IMR-90 (cell line): ENCODE results near the gene DLG5. TPM values are rescaled to one million over a fixed set of nuclear protein-coding genes. Genes with fewer than 3 reads are reported as not detected.

Experiments
- ATAC-seq: fragments of 200-7000 bp; cut with Tn5 transposase; 2 replicates; pipeline ENCODE4 v1.9.1; 2020; ENCODE audit warnings: low read depth, mild to moderate bottlenecking, moderate library complexity
- BruUV-seq: library from RNA; stranded (reverse); fragments of 400-500 nt; replicated peaks from 2 replicates; lab custom pipeline; 2021; lab: Mats Ljungman, UMichigan
- CTCF ChIA-PET: fragments of 300-600 bp; formaldehyde crosslinking; extraction: SDS; loops from one replicate; lab custom pipeline; 2021; ENCODE audit warnings: antibody characterized with exemption; lab: Yijun Ruan, JAX
- POLR2A ChIA-PET: fragments of 300-600 bp; sonication (Branson Sonifier 250); formaldehyde crosslinking; loops from one replicate; lab custom pipeline; 2022; ENCODE audit warnings: antibody characterized with exemption; ENCODE audit not compliant: unreplicated experiment; lab: Charles Lee
- DNase-seq: peaks from one replicate; pipeline ENCODE4 v3.0.0; 2013
- H2AFZ ChIP-seq: replicated peaks from 2 replicates; pipeline ENCODE3; 2013; ENCODE audit warnings: low read length, mild to moderate bottlenecking; ENCODE audit not compliant: poor library complexity
- H2AK5ac ChIP-seq: 2 replicates; pipeline ENCODE4 v1.6.1; 2013; ENCODE audit warnings: low read depth, low read length, inconsistent platforms
- H2AK9ac ChIP-seq: replicated peaks from 2 replicates; pipeline ENCODE3; 2013; ENCODE audit warnings: mild to moderate bottlenecking, low read depth, low read length, moderate library complexity; ENCODE audit not compliant: poor library complexity
- H2BK120ac ChIP-seq: 2 replicates; pipeline ENCODE4 v1.6.1; 2013; ENCODE audit warnings: low read depth, low read length, inconsistent platforms
- H2BK15ac ChIP-seq: 3 replicates; pipeline ENCODE4 v1.6.1; 2013; ENCODE audit warnings: low read depth, low read length, inconsistent platforms
- H2BK20ac ChIP-seq: 2 replicates; pipeline ENCODE4 v1.6.1; 2013; ENCODE audit warnings: low read depth, mild to moderate bottlenecking, inconsistent platforms, low read length, moderate library complexity
- H2BK5ac ChIP-seq: 2 replicates; pipeline ENCODE4 v1.6.1; 2013; ENCODE audit warnings: mild to moderate bottlenecking, low read depth, low read length, inconsistent platforms; ENCODE audit not compliant: poor library complexity, severe bottlenecking
- H3K14ac ChIP-seq: replicated peaks from 2 replicates; pipeline ENCODE4 v1.6.1; 2013; ENCODE audit warnings: low read depth, low read length, inconsistent platforms
- H3K18ac ChIP-seq: 2 replicates; pipeline ENCODE4 v1.6.1; 2013; ENCODE audit warnings: low read depth, low read length, control low read depth
- H3K23ac ChIP-seq: 2 replicates; pipeline ENCODE4 v1.6.1; 2013; ENCODE audit warnings: low read depth, low read length, inconsistent platforms
- H3K27ac ChIP-seq: 2 replicates; pipeline ENCODE4 v1.5.1; 2013; ENCODE audit warnings: mild to moderate bottlenecking, control low read depth, low read length; ENCODE audit not compliant: insufficient read depth
- H3K27me3 ChIP-seq: 2 replicates; pipeline ENCODE4 v1.6.1; 2013; ENCODE audit warnings: low read length; ENCODE audit not compliant: control insufficient read depth, insufficient read depth
- H3K36me3 ChIP-seq: 2 replicates; pipeline ENCODE4 v1.6.1; 2013; ENCODE audit warnings: low read length, mixed read lengths; ENCODE audit not compliant: control insufficient read depth, insufficient read depth
- H3K4ac ChIP-seq: 2 replicates; pipeline ENCODE4 v1.6.1; 2013; ENCODE audit warnings: low read depth, low read length, inconsistent platforms
- H3K4me1 ChIP-seq: 2 replicates; pipeline ENCODE4 v1.6.1; 2013; ENCODE audit warnings: low read length, mixed read lengths; ENCODE audit not compliant: control insufficient read depth, insufficient read depth
- H3K4me2 ChIP-seq: 2 replicates; pipeline ENCODE4 v1.6.1; 2013; ENCODE audit warnings: low read depth, mild to moderate bottlenecking, control low read depth, low read length, moderate library complexity
- H3K4me3 ChIP-seq: 2 replicates; pipeline ENCODE4 v1.5.1; 2013; ENCODE audit warnings: low read depth, mild to moderate bottlenecking, control low read depth, low read length, moderate library complexity; ENCODE audit not compliant: insufficient read depth
- H3K56ac ChIP-seq: 2 replicates; pipeline ENCODE4 v1.6.1; 2013; ENCODE audit warnings: low read length, inconsistent platforms; ENCODE audit not compliant: insufficient read depth; ENCODE audit errors: extremely low read depth
- H3K79me1 ChIP-seq, 2 experiments: 2 replicates each; pipeline ENCODE4 v1.6.1; 2013; ENCODE audit warnings: low read length in 2 of 2, inconsistent platforms in 1 of 2, low read depth in 1 of 2
- H3K9ac ChIP-seq: 2 replicates; pipeline ENCODE4 v1.6.1; 2013; ENCODE audit warnings: low read depth, low read length, control low read depth
- H3K9me1 ChIP-seq: 2 replicates; pipeline ENCODE4 v1.6.1; 2013; ENCODE audit warnings: low read length, inconsistent platforms; ENCODE audit not compliant: insufficient read depth
- H3K9me3 ChIP-seq: 2 replicates; pipeline ENCODE4 v1.6.1; 2013; ENCODE audit warnings: low read length; ENCODE audit not compliant: control insufficient read depth, insufficient read depth
- H4K20me1 ChIP-seq: 2 replicates; pipeline ENCODE4 v1.6.1; 2013; ENCODE audit warnings: low read length, inconsistent platforms; ENCODE audit not compliant: insufficient read depth
- H4K5ac ChIP-seq: 2 replicates; pipeline ENCODE4 v1.6.1; 2013; ENCODE audit warnings: mild to moderate bottlenecking, low read depth, low read length, control low read depth
- H4K8ac ChIP-seq, 2 experiments: 2 replicates each; pipeline ENCODE4 v1.6.1; 2013; ENCODE audit warnings: low read depth in 2 of 2, low read length in 2 of 2, control low read depth in 1 of 2, inconsistent platforms in 1 of 2
- H4K91ac ChIP-seq: 2 replicates; pipeline ENCODE4 v1.6.1; 2013; ENCODE audit warnings: low read depth, low read length, inconsistent platforms; ENCODE audit not compliant: insufficient read depth
- BHLHE40 ChIP-seq: fragments of 150-350 bp; IDR thresholded peaks from 2 replicates; pipeline ENCODE4 v1.6.1; 2016; ENCODE audit warnings: mild to moderate bottlenecking, low read depth, low read length
- CEBPB ChIP-seq: IDR thresholded peaks from 2 replicates; pipeline ENCODE4 v1.6.1; 2012; ENCODE audit warnings: low read depth, low read length, improper control_type of control experiment
- CHD1 ChIP-seq: IDR thresholded peaks from 2 replicates; pipeline ENCODE4 v1.6.1; 2012; ENCODE audit warnings: low read depth, low read length, improper control_type of control experiment
- ELK1 ChIP-seq: fragments of 150-350 bp; IDR thresholded peaks from 2 replicates; pipeline ENCODE4 v1.6.1; 2016; ENCODE audit warnings: low read depth, mild to moderate bottlenecking, low read length, moderate library complexity, borderline replicate concordance
- FOS ChIP-seq: fragments of 150-350 bp; IDR thresholded peaks from 2 replicates; pipeline ENCODE4 v1.6.1; 2016; ENCODE audit warnings: low read depth, low read length
- MAFK ChIP-seq: IDR thresholded peaks from 2 replicates; pipeline ENCODE4 v1.6.1; 2012; ENCODE audit warnings: low read depth, low read length, improper control_type of control experiment
- MAZ ChIP-seq: IDR thresholded peaks from 2 replicates; pipeline ENCODE4 v1.6.1; 2012; ENCODE audit warnings: low read depth, mild to moderate bottlenecking, low read length, improper control_type of control experiment, moderate library complexity, borderline replicate concordance
- MXI1 ChIP-seq: IDR thresholded peaks from 2 replicates; pipeline ENCODE4 v1.6.1; 2012; ENCODE audit warnings: low read depth, mild to moderate bottlenecking, low read length, moderate library complexity, borderline replicate concordance
- NFE2L2 ChIP-seq: fragments of 150-350 bp; IDR thresholded peaks from 2 replicates; pipeline ENCODE4 v1.6.1; 2016; ENCODE audit warnings: low read depth, mild to moderate bottlenecking, low read length
- POLR2A ChIP-seq: IDR thresholded peaks from 2 replicates; pipeline ENCODE4 v1.6.1; 2012; ENCODE audit warnings: mild to moderate bottlenecking, low read depth, low read length
- RAD21 ChIP-seq: IDR thresholded peaks from 2 replicates; pipeline ENCODE4 v1.6.1; 2012; ENCODE audit warnings: low read length, improper control_type of control experiment
- RCOR1 ChIP-seq: IDR thresholded peaks from 2 replicates; pipeline ENCODE4 v1.6.1; 2012; ENCODE audit warnings: mild to moderate bottlenecking, low read length, improper control_type of control experiment; ENCODE audit not compliant: insufficient replicate concordance
- RFX5 ChIP-seq: IDR thresholded peaks from 2 replicates; pipeline ENCODE4 v1.8.0; 2012; ENCODE audit warnings: low read depth, mild to moderate bottlenecking, low read length, moderate library complexity
- SMC3 ChIP-seq: fragments of 150-350 bp; IDR thresholded peaks from 2 replicates; pipeline ENCODE4 v1.6.1; 2016; ENCODE audit warnings: low read depth, mild to moderate bottlenecking, antibody characterized with exemption, low read length, moderate library complexity
- USF2 ChIP-seq: fragments of 150-350 bp; IDR thresholded peaks from 2 replicates; pipeline ENCODE4 v1.6.1; 2017; ENCODE audit warnings: mild to moderate bottlenecking, antibody characterized with exemption, low read length, low read depth
- WGBS, 2 experiments: methylation state at CpG; one replicate each; pipeline versions ENCODE4 v1.1.5 to v1.1.7; 2013; ENCODE audit warnings: missing lambda C conversion rate in 2 of 2; ENCODE audit not compliant: insufficient read length in 1 of 2; ENCODE audit errors: extremely low coverage in 2 of 2; 5-methylcytosine and 5-hydroxymethylcytosine counted together
- dilution Hi-C: fragments of 300-500 bp; cut with HindIII; formaldehyde crosslinking; loops from one replicate; pipeline ENCODE4 v1.14.3; 2018; ENCODE audit warnings: low sequenced_read_pairs; ENCODE audit not compliant: unreplicated experiment
- in situ Hi-C: fragments of 300-500 bp; cut with MboI; formaldehyde crosslinking; loops from 3 replicates; pipeline ENCODE4 v1.14.3; 2019; ENCODE audit warnings: low sequenced_read_pairs, inconsistent platforms, mixed read lengths
- intact Hi-C: fragments of 100-400 bp; cut with micrococcal nuclease; formaldehyde crosslinking; loops from 2 replicates; pipeline ENCODE4 v1.10.0; 2022
- polyA plus RNA-seq, 3 experiments: library from polyadenylated mRNA; depleted of rRNA; stranded (reverse); fragments of >200 nt; gene quantifications; 2 replicates each; pipeline ENCODE4 v1.2.3, GENCODE V29; 2012; ENCODE audit warnings: low replicate concordance in 1 of 3
- total RNA-seq: library from RNA; depleted of rRNA; stranded (reverse); fragments of >200 nt; gene quantifications from 2 replicates; pipeline ENCODE4 v1.2.3, GENCODE V29; 2012
- TF ChIP-seq, protein P1 (sequence below): conservative IDR thresholded peaks from 2 replicates; pipeline ENCODE4 v1.5.1; 2012; ENCODE audit warnings: mild to moderate bottlenecking, low read depth, low read length, improper control_type of control experiment

Gene DLG5
- total and polyA plus RNA-seq, 2 of the 4 experiments (the other 2 are of a cell fraction): 12.7 to 28.7 TPM

DNA sequence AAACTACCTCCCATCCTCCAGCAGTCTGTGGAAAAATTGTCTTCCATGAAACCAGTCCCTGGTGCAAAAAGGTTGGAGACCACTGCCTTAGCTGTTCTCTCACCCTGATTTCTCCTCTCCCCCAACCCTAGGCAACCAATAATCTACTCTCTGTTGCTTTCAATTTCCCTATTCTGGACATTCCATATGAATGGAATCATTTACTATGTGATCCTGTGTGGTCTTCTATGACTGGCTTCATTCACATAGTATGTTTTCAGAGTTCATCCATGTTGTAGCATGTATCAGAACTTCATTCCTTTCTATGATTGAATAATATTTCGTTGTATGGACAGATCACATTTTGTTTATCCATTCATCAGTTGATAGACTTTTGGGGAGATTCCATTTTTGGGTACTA, 38.3 kb upstream of the DLG5 start:
- Histone ChIP-seq H4K8ac (no peak overlapping the region; a peak in 1 of 4 replicates), H3K4me1 (peaks cover 1% of the 10 kb centered on the region; the same call in 1 of the 2 replicates), H2BK120ac (0 out of 2 replicates have a peak overlapping the region, but pooled peaks have one; percentile 49), H2AK5ac (no peak overlapping the region), H3K27ac (no peak overlapping the region), H3K36me3 (no peaks in the 10 kb centered on the region), H3K27me3 (no peaks in the 10 kb centered on the region), H2BK20ac (peak overlapping the region; percentile 33; the same call in 1 of the 2 replicates), H3K9ac (no peak overlapping the region), H3K18ac (no peak overlapping the region), H4K91ac (no peak overlapping the region), H2BK5ac (peak overlapping the region; percentile 30), H4K20me1 (no peaks in the 10 kb centered on the region), H2AFZ (no peak overlapping the region), H3K9me1 (no peaks in the 10 kb centered on the region; the same call in 1 of the 2 replicates), H3K4me3 (no peak overlapping the region), H3K23ac (no peak overlapping the region), H2BK15ac (peak overlapping the region; percentile 58; the same call in 1 of the 3 replicates), H3K4ac (0 out of 2 replicates have a peak overlapping the region, but pooled peaks have one; percentile 6), H3K4me2 (no peak overlapping the region), H3K14ac (peak overlapping the region; percentile 12; the same call in 1 of the 2 replicates), H4K5ac (no peak overlapping the region), H2AK9ac (peak overlapping the region; percentile 31), H3K56ac (no peak overlapping the region), H3K9me3 (peaks cover 3% of the 10 kb centered on the region), H3K79me1 (0 out of 4 replicates have a peak, but pooled peaks cover 0 to 7% of the 10 kb centered on the region in 2 experiments)
- ChIA-PET POLR2A (no interaction called here), CTCF (no interaction called here)
- dilution Hi-C loops: no loop called here
- in situ Hi-C loops: no loop called here
- BruUV-seq: no TSS peak
- WGBS, 2 experiments: no CpG with 5 or more reads among the region's 1 CpG
- DNase-seq: peak; percentile 38
- intact Hi-C loops: no loop called here
- TF ChIP-seq, protein P1, sequence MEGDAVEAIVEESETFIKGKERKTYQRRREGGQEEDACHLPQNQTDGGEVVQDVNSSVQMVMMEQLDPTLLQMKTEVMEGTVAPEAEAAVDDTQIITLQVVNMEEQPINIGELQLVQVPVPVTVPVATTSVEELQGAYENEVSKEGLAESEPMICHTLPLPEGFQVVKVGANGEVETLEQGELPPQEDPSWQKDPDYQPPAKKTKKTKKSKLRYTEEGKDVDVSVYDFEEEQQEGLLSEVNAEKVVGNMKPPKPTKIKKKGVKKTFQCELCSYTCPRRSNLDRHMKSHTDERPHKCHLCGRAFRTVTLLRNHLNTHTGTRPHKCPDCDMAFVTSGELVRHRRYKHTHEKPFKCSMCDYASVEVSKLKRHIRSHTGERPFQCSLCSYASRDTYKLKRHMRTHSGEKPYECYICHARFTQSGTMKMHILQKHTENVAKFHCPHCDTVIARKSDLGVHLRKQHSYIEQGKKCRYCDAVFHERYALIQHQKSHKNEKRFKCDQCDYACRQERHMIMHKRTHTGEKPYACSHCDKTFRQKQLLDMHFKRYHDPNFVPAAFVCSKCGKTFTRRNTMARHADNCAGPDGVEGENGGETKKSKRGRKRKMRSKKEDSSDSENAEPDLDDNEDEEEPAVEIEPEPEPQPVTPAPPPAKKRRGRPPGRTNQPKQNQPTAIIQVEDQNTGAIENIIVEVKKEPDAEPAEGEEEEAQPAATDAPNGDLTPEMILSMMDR: no peak
- TF ChIP-seq FOS (no peak), MAFK (no peak), CEBPB (no peak), NFE2L2 (no peak), CHD1 (no peak), MXI1 (no peak), SMC3 (no peak), POLR2A (no peak), RFX5 (no peak), USF2 (no peak), MAZ (no peak), ELK1 (no peak), RAD21 (no peak), RCOR1 (no peak), BHLHE40 (no peak)
- ATAC-seq: peak; percentile 22; the same call in 1 of the 2 replicates
